Panc1 (cell line): Measurements from ENCODE around the gene BCL2. TPM values are rescaled to one million over a fixed set of nuclear protein-coding genes. Genes with fewer than 3 reads are reported as not detected.

Source experiments
- ATAC-seq: fragments of 200-7000 bp; cut with Tn5 transposase; 2 replicates; pipeline ENCODE4 v1.9.1; 2020; ENCODE audit warnings: mild to moderate bottlenecking, moderate library complexity
- BruUV-seq: library from RNA; stranded (reverse); fragments of 400-500 nt; replicated peaks from 2 replicates; lab custom pipeline; 2021; lab: Mats Ljungman, UMichigan
- CTCF ChIA-PET: fragments of 300-600 bp; sonication (Branson Sonifier 250); formaldehyde crosslinking; loops from one replicate; lab custom pipeline; 2022; ENCODE audit warnings: antibody characterized with exemption; lab: Charles Lee
- POLR2A ChIA-PET: fragments of 300-600 bp; sonication (Branson Sonifier 250); formaldehyde crosslinking; loops from one replicate; lab custom pipeline; 2022; ENCODE audit warnings: antibody characterized with exemption; lab: Charles Lee
- DNase-seq: peaks from one replicate; pipeline ENCODE4 v3.0.0-alpha.2; 2010; ENCODE audit warnings: low read depth, low spot score
- H3K27ac ChIP-seq: 2 replicates; pipeline ENCODE4 v1.5.1; 2011; ENCODE audit warnings: mild to moderate bottlenecking, low read length, inconsistent platforms
- H3K27me3 ChIP-seq: fragments of 200-500 bp; sonication (Bioruptor generic); 2 replicates; pipeline ENCODE4 v1.6.0; 2014; ENCODE audit warnings: low read length, inconsistent platforms; ENCODE audit not compliant: control insufficient read depth, insufficient read depth
- H3K36me3 ChIP-seq: fragments of 200-500 bp; sonication (Bioruptor generic); 2 replicates; pipeline ENCODE4 v1.5.1; 2014; ENCODE audit warnings: inconsistent platforms, mild to moderate bottlenecking, low read length, moderate library complexity; ENCODE audit not compliant: control insufficient read depth, insufficient read depth
- H3K4me1 ChIP-seq: 2 replicates; pipeline ENCODE4 v1.5.1; 2011; ENCODE audit warnings: inconsistent platforms, mild to moderate bottlenecking, low read length, moderate library complexity; ENCODE audit not compliant: control insufficient read depth, insufficient read depth
- H3K4me3 ChIP-seq, 2 experiments: 2 replicates each; pipeline ENCODE4 v1.5.1; 2011 to 2012; ENCODE audit warnings: low read depth in 2 of 2, low read length in 2 of 2, mild to moderate bottlenecking in 2 of 2, inconsistent platforms in 1 of 2, moderate library complexity in 1 of 2
- H3K9me3 ChIP-seq: fragments of 200-500 bp; sonication (Bioruptor generic); 2 replicates; pipeline ENCODE4 v1.5.1; 2014; ENCODE audit warnings: low read depth, mild to moderate bottlenecking, inconsistent platforms, low read length, moderate library complexity; ENCODE audit not compliant: control insufficient read depth, insufficient read depth
- CTCF ChIP-seq: fragments of 450-650 bp; IDR thresholded peaks from 2 replicates; pipeline ENCODE4 v1.5.1; 2017; ENCODE audit warnings: mild to moderate bottlenecking
- POLR2AphosphoS5 ChIP-seq: IDR thresholded peaks from 2 replicates; pipeline ENCODE4 v1.6.1; 2012; ENCODE audit warnings: mild to moderate bottlenecking, low read depth, low read length, moderate library complexity
- SIN3A ChIP-seq: IDR thresholded peaks from 2 replicates; pipeline ENCODE4 v1.6.1; 2012; ENCODE audit warnings: low read depth, mild to moderate bottlenecking, low read length, moderate library complexity, borderline replicate concordance; ENCODE audit not compliant: insufficient read depth
- TCF7L2 ChIP-seq: IDR thresholded peaks from 2 replicates; pipeline ENCODE4 v1.6.1; 2011; ENCODE audit warnings: mild to moderate bottlenecking, low read depth, low read length, inconsistent platforms
- in situ Hi-C: cut with HindIII; loops from 2 replicates; pipeline ENCODE4 v1.10.0; 2016; ENCODE audit warnings: low sequenced_read_pairs, low pct_unique_long_range_greater_than_20kb
- intact Hi-C: fragments of 100-400 bp; cut with micrococcal nuclease; formaldehyde crosslinking; loops from one replicate; pipeline ENCODE4 v1.10.0; 2022; ENCODE audit not compliant: unreplicated experiment
- total RNA-seq: library from RNA; stranded (reverse); gene quantifications from one replicate; pipeline ENCODE4 v1.2.1, GENCODE V29; 2021; ENCODE audit not compliant: unreplicated experiment
- TF ChIP-seq, protein P1 (sequence below), 2 experiments: IDR thresholded peaks; 2 replicates each; pipeline ENCODE4 v1.6.1; 2011 to 2012; ENCODE audit warnings: low read depth in 2 of 2, control low read depth in 1 of 2, low read length in 1 of 2, mild to moderate bottlenecking in 1 of 2, moderate library complexity in 1 of 2; ENCODE audit not compliant: insufficient read depth in 1 of 2

Gene BCL2
- total RNA-seq, 1 experiment from 2014 or later: 0.72 TPM

- Histone ChIP-seq H3K27me3 (no peaks in the 10 kb centered on the region), H3K4me3 (no peak overlapping the region), H3K4me1 (no peaks in the 10 kb centered on the region; the same call in 1 of the 2 replicates), H3K27ac (no peak overlapping the region), H3K9me3 (no peaks in the 10 kb centered on the region), H3K36me3 (no peaks in the 10 kb centered on the region)
- TF ChIP-seq, protein P1, sequence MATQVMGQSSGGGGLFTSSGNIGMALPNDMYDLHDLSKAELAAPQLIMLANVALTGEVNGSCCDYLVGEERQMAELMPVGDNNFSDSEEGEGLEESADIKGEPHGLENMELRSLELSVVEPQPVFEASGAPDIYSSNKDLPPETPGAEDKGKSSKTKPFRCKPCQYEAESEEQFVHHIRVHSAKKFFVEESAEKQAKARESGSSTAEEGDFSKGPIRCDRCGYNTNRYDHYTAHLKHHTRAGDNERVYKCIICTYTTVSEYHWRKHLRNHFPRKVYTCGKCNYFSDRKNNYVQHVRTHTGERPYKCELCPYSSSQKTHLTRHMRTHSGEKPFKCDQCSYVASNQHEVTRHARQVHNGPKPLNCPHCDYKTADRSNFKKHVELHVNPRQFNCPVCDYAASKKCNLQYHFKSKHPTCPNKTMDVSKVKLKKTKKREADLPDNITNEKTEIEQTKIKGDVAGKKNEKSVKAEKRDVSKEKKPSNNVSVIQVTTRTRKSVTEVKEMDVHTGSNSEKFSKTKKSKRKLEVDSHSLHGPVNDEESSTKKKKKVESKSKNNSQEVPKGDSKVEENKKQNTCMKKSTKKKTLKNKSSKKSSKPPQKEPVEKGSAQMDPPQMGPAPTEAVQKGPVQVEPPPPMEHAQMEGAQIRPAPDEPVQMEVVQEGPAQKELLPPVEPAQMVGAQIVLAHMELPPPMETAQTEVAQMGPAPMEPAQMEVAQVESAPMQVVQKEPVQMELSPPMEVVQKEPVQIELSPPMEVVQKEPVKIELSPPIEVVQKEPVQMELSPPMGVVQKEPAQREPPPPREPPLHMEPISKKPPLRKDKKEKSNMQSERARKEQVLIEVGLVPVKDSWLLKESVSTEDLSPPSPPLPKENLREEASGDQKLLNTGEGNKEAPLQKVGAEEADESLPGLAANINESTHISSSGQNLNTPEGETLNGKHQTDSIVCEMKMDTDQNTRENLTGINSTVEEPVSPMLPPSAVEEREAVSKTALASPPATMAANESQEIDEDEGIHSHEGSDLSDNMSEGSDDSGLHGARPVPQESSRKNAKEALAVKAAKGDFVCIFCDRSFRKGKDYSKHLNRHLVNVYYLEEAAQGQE (IDR thresholded peaks at IDR 0.05; ENCODE audit: insufficient read depth in 1 of 2, low read depth in 2 of 2, low read length in 1 of 2): no peak
- TF ChIP-seq CTCF (no peak), TCF7L2 (no peak), SIN3A (no peak)
- in situ Hi-C loops (no loop called here), intact Hi-C loops (no loop called here)
- POLR2A ChIA-PET: no interaction called here
- CTCF ChIA-PET: no interaction called here
- no peak for DNase-seq
- BruUV-seq: no TSS peak
- no peak for ATAC-seq
Observed at GRCh38 chr18:63192885-63193349, 126.7 kb downstream of the BCL2 start.

GRCh38 chr18:63192126-63192884 lies 127.3 kb downstream of the BCL2 start:
- Histone ChIP-seq H3K27ac (no peak overlapping the region), H3K9me3 (no peaks in the 10 kb centered on the region), H3K27me3 (no peaks in the 10 kb centered on the region), H3K36me3 (no peaks in the 10 kb centered on the region), H3K4me3 (no peak overlapping the region), H3K4me1 (no peaks in the 10 kb centered on the region)
- DNase-seq: no peak
- TF ChIP-seq POLR2AphosphoS5 (no peak), SIN3A (no peak), CTCF (no peak), TCF7L2 (no peak)
- TF ChIP-seq, protein P1 (IDR thresholded peaks at IDR 0.05; ENCODE audit: insufficient read depth in 1 of 2, low read depth in 2 of 2, low read length in 1 of 2): no peak
- intact Hi-C loops: no loop called here
- ATAC-seq: no peak
- in situ Hi-C loops: no loop called here
- no TSS peak for BruUV-seq
- CTCF ChIA-PET: no interaction called here
- POLR2A ChIA-PET: no interaction called here
